ENCODE measurements around the gene KCNMA1. TPM values are rescaled to one million over a fixed set of nuclear protein-coding genes. Genes with fewer than 3 reads are reported as not detected.

Gene KCNMA1
- 81.2 and 107 TPM in 2 replicates for polyA plus RNA-seq (2012; rRNA removed)
- 59.4 and 73.4 TPM in 2 replicates for polyA plus RNA-seq (2012; cell fraction: cytosol; rRNA removed)
- 144 and 177 TPM in 2 replicates for polyA plus RNA-seq (2012; cell fraction: nucleus; rRNA removed)

GRCh38 chr10:77637532-77638320, at the start of gene KCNMA1:
Gene KCNMA1 (minus strand): TSS chr10:77637808.
- H3K4me3 ChIP-seq (ENCODE audit: low read depth in 2 of 2, low read length in 1 of 2): peak within 1 kb of the TSS; percentile 81 to 84
- TF ChIP-seq MXI1 (IDR thresholded peaks at IDR 0.05; ENCODE audit: low read depth, low read length): peak; percentile 9; the same call in 1 of the 2 replicates
- TF ChIP-seq RFX5 (IDR thresholded peaks at IDR 0.05; ENCODE audit: low read length): no peak
- TF ChIP-seq EZH2phosphoT487 (IDR thresholded peaks at IDR 0.05; ENCODE audit: borderline replicate concordance, low read depth): no peak
- TF ChIP-seq EP300 (IDR thresholded peaks at IDR 0.05; ENCODE audit: borderline replicate concordance in 1 of 2, low read depth in 1 of 2, low read length in 1 of 2): peak in 1 of 2 experiments; percentile 49; a peak in 1 of 4 replicates
- TF ChIP-seq SMC3 (IDR thresholded peaks at IDR 0.05; ENCODE audit: low read depth, low read length): no peak
- TF ChIP-seq CTCF (IDR thresholded peaks at IDR 0.05): peak; percentile 14; the same call in 1 of the 2 replicates
- TF ChIP-seq TCF12 (IDR thresholded peaks at IDR 0.05): no peak; the same call in 1 of the 2 replicates
- TF ChIP-seq USF2 (IDR thresholded peaks at IDR 0.05; ENCODE audit: borderline replicate concordance, low read depth, low read length): no peak
- TF ChIP-seq ELF1 (IDR thresholded peaks at IDR 0.05): no peak
- TF ChIP-seq YY1 (IDR thresholded peaks at IDR 0.05; ENCODE audit: low read depth): peak; percentile 63; the same call in 1 of the 2 replicates
- no peak for TF ChIP-seq NRF1 (IDR thresholded peaks at IDR 0.05; ENCODE audit: low read depth, low read length)
- no peak for TF ChIP-seq RCOR1 (IDR thresholded peaks at IDR 0.05; ENCODE audit: low read length)
- no peaks in the 10 kb centered on the region for H3F3A ChIP-seq (replicated peaks; ENCODE audit: insufficient read depth)
- H2AFZ ChIP-seq (ENCODE audit: low read depth): peak within 1 kb of the TSS; percentile 65; the same call in 1 of the 2 replicates
- ChIA-PET POLR2A (interaction anchor here (0.6 kb wide), 1 partner anchor 474 kb away, joined by 3 read pairs; no protein-coding TSS in a partner anchor), CTCF (interaction anchor here (0.7 to 21.3 kb wide), 12 partner anchors 15 to 469 kb away, joined by 3 to 513 read pairs (median 4); no protein-coding TSS in a partner anchor)
- peaks cover 0 to 16% of the 10 kb centered on the region in 2 experiments; a peak in 2 of 4 replicates for H3K4me1 ChIP-seq (ENCODE audit: control insufficient read depth in 1 of 2, insufficient read depth in 2 of 2, low read depth in 1 of 2, low read length in 1 of 2)
- H3K9me3 ChIP-seq: no peaks in the 10 kb centered on the region
- H3K27me3 ChIP-seq (ENCODE audit: insufficient read depth): no peaks in the 10 kb centered on the region
- H3K4me2 ChIP-seq: peak within 1 kb of the TSS; percentile 95
- under 1% methylated on average over 14 of the region's 121 CpGs for WGBS (ENCODE audit: low lambda C conversion rate)
- H3K36me3 ChIP-seq (replicated peaks in 1 of 2; ENCODE audit: control insufficient read depth in 1 of 2, insufficient read depth in 2 of 2, low read length in 1 of 2): peaks cover 0 to 7% of the 10 kb centered on the region in 2 experiments
- no peak within 1 kb of the TSS; a peak in 1 of 4 replicates for H3K27ac ChIP-seq (ENCODE audit: low read depth in 2 of 2, low read length in 1 of 2)
- peak; percentile 86 for DNase-seq
- no peaks in the 10 kb centered on the region for H3K9me2 ChIP-seq
- no peaks in the 10 kb centered on the region for H4K20me1 ChIP-seq (ENCODE audit: insufficient read depth)
- peaks cover 39% of the 10 kb centered on the region for H3K79me2 ChIP-seq (ENCODE audit: insufficient read depth)
- H3K9ac ChIP-seq: peak within 1 kb of the TSS; percentile 68

Measured in SK-N-SH (cell line).